Activated CD8-positive, alpha-beta T cell treated with anti-CD3 and anti-CD28 coated beads for 36 hours (primary cell): ENCODE measurements around the gene ZNF793. TPM values are rescaled to one million over a fixed set of nuclear protein-coding genes. Genes with fewer than 3 reads are reported as not detected.

Experiments
- ATAC-seq: fragments of 200-7000 bp; cut with Tn5 transposase; one replicate; pipeline ENCODE4 v1.10.0; 2021; ENCODE audit warnings: mild to moderate bottlenecking, moderate library complexity
- CTCF ChIA-PET: fragments of 350-600 bp; sonication (Branson Sonifier 250); formaldehyde crosslinking; loops from one replicate; lab custom pipeline; 2021; ENCODE audit warnings: antibody characterized with exemption; lab: Charles Lee
- POLR2A ChIA-PET: fragments of 350-600 bp; sonication (Branson Sonifier 250); formaldehyde crosslinking; loops from one replicate; lab custom pipeline; 2021; ENCODE audit warnings: antibody characterized with exemption; lab: Charles Lee
- DNase-seq: peaks from one replicate; pipeline ENCODE4 v3.0.0-alpha.2; 2020
- H3K27ac Mint-ChIP-seq: one replicate; pipeline ENCODE4 v1.8.0; 2021; ENCODE audit warnings: mild to moderate bottlenecking, mixed read lengths
- H3K27me3 Mint-ChIP-seq: one replicate; pipeline ENCODE4 v1.8.0; 2021; ENCODE audit warnings: mixed read lengths
- H3K36me3 Mint-ChIP-seq: one replicate; pipeline ENCODE4 v1.8.0; 2021; ENCODE audit warnings: low read depth, mixed read lengths
- H3K4me1 Mint-ChIP-seq: one replicate; pipeline ENCODE4 v1.8.0; 2021; ENCODE audit warnings: low read depth, mixed read lengths
- H3K4me3 Mint-ChIP-seq: one replicate; pipeline ENCODE4 v1.8.0; 2021; ENCODE audit warnings: mild to moderate bottlenecking, moderate library complexity, mixed read lengths
- H3K9me3 Mint-ChIP-seq: one replicate; pipeline ENCODE4 v1.8.0; 2021; ENCODE audit warnings: mixed read lengths
- intact Hi-C: fragments of 100-400 bp; cut with micrococcal nuclease; formaldehyde crosslinking; loops from one replicate; pipeline ENCODE4 v1.10.0; 2022
- total RNA-seq, 2 experiments: library from RNA; stranded (reverse); gene quantifications; one replicate each; pipeline ENCODE4 v1.2.3, GENCODE V29; 2021
- TF ChIP-seq, protein P1 (sequence below): fragments of 200-600 bp; IDR thresholded peaks from one replicate; pipeline ENCODE4 v1.8.0; 2022; ENCODE audit warnings: antibody characterized with exemption, mild to moderate bottlenecking

ZNF793 gene
- total RNA-seq = 1 to 10 TPM; 3.5 to 3.8 TPM

DNA sequence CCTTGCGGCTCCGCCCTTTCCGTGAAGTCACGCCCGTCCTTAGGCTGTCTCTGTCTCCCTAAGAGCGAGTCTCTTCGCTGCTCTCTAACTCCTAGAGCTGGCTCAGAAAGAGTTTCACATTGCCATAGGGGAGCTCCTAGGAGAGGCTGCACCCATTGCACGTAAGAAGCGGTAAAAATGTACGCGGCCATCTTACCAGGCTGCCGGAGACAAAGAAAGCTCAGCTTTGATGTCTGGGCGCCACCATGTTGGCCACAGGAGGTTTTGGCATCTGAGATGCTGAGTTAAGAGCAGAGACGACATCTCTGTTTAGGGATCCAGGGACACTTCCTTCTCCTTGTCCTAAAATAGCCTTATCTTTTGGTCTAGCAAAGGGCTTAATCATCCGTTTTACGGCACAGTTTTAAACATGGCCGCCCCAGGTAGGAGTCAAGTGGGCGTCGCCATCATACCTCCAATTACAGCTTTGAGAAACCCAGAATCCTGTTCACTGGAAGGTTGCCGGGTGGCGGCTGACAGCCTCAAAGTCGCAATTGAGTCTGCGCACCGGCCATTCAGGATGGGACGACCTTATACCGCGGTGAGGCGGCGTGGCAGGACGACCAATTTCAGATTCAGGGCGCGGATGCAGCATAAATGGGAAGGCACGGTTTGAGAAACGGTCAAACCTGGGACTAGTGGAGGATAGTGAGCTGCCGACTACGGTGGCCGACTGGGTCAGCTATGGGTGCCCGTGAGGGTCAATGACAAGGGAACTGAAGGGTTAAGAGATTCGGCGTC, at the start of gene ZNF793:
TSS of gene ZNF793 (plus strand) at position 553 of the 780 bp plus-strand sequence. CDS start 16,501 bp downstream, outside the sequence.
- no peak within 1 kb of the TSS for H3K27ac Mint-ChIP-seq
- POLR2A ChIA-PET = interaction anchor here (0.7 to 1.6 kb wide), 6 partner anchors 40 to 1128 kb away, joined by 3 to 8 read pairs (median 4); partner anchors contain the start of genes ZFP14, ZNF527, ZNF540 and ZNF569
- no peaks in the 10 kb centered on the region for H3K27me3 Mint-ChIP-seq
- no peak within 1 kb of the TSS for H3K4me3 Mint-ChIP-seq
- H3K36me3 Mint-ChIP-seq = peaks cover 47% of the 10 kb centered on the region
- intact Hi-C loops = no loop called here
- peaks cover 27% of the 10 kb centered on the region for H3K9me3 Mint-ChIP-seq
- DNase-seq (peak; percentile 87), ATAC-seq (peak; percentile 87)
- H3K4me1 Mint-ChIP-seq = no peaks in the 10 kb centered on the region
- TF ChIP-seq, protein P1, sequence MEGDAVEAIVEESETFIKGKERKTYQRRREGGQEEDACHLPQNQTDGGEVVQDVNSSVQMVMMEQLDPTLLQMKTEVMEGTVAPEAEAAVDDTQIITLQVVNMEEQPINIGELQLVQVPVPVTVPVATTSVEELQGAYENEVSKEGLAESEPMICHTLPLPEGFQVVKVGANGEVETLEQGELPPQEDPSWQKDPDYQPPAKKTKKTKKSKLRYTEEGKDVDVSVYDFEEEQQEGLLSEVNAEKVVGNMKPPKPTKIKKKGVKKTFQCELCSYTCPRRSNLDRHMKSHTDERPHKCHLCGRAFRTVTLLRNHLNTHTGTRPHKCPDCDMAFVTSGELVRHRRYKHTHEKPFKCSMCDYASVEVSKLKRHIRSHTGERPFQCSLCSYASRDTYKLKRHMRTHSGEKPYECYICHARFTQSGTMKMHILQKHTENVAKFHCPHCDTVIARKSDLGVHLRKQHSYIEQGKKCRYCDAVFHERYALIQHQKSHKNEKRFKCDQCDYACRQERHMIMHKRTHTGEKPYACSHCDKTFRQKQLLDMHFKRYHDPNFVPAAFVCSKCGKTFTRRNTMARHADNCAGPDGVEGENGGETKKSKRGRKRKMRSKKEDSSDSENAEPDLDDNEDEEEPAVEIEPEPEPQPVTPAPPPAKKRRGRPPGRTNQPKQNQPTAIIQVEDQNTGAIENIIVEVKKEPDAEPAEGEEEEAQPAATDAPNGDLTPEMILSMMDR = no peak
- CTCF ChIA-PET = no interaction called here

DNA sequence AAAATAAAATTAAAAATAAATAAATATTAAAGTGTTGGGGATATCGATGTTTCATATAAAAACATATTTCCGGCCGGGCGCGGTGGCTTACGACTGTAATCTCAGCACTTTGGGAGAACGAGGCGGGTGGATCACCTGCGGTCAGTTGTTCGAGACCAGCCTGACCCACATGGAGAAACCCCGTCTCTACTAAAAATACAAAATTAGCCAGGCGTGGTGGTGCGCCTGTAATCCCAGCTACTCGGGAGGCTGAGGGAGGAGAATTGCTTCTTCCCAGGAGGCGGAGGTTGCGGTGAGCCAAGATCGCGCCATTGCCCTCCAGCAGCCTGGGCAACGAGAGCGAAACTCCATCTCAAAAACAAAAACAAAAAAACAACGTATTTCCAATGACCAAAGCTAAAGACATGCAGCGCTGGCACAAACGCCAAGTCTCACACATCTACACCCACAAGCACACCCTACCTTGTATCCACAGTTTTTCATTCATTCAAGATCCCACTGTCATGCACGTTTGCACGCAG, 40.4 kb upstream of the ZNF793 start:
- peak overlapping the region; percentile 92 for H3K27ac Mint-ChIP-seq
- H3K36me3 Mint-ChIP-seq = peaks cover 34% of the 10 kb centered on the region
- DNase-seq (no peak), ATAC-seq (no peak)
- intact Hi-C loops = loop anchor here (10.0 kb wide), 2 partner anchors 152 to 318 kb away; no protein-coding TSS in a partner anchor
- ChIA-PET POLR2A (interaction anchor here (0.9 to 2.4 kb wide), 9 partner anchors 9 to 627 kb away, joined by 3 to 11 read pairs (median 4); partner anchors contain the start of genes ZNF527, ZNF540, ZNF571 and ZNF793), CTCF (no interaction called here)
- peak overlapping the region; percentile 85 for H3K4me3 Mint-ChIP-seq
- H3K9me3 Mint-ChIP-seq = peaks cover 14% of the 10 kb centered on the region
- TF ChIP-seq, protein P1 = no peak
- no peaks in the 10 kb centered on the region for H3K27me3 Mint-ChIP-seq
- peaks cover 22% of the 10 kb centered on the region for H3K4me1 Mint-ChIP-seq

DNA sequence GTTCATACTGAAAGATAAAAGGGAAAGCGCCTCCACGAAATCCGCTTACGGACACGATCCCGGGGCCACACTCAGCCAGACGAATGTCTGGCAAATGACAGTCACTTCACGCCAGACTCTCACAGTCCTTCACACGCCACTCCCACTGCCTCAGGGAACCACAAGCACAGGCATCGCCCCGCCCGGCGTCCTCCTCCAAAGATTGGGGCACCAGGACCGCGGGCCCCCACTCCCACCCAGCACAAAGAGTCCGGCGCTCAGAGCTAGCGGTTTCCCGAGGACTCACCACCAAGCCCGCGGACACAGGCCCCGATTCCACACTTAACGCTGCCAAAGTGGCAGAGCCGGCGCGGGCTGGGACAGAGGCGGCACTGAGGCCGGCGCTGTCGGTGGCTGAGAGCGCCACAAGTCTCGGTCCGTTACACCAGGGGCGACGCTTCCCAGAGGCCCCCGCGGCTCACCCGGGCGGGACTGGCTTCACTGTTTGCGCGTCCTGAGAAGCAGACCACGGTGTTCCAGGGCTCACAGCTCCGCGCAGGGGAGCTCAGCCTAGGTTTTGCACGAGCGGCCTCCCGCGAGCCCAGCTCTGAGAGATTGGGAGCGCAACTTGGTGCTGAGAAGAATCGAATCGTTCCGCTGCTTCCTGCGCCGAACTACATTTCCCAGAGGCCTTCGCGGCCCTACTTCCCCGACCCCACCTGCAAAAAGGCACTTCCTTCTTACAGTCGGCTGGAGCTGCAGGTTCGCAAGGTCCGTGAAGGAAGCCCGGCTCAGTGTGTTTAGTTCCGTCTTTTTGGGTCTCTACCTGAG, 39.7 kb upstream of the ZNF793 start, which contains the start of gene ZNF569:
TSS of gene ZNF569 (minus strand) at position 647 of the 810 bp plus-strand sequence. CDS start 22,523 bp downstream, outside the sequence.
- peaks cover 14% of the 10 kb centered on the region for H3K9me3 Mint-ChIP-seq
- no peaks in the 10 kb centered on the region for H3K27me3 Mint-ChIP-seq
- peak within 1 kb of the TSS; percentile 85 for H3K4me3 Mint-ChIP-seq
- TF ChIP-seq, protein P1 = no peak
- peak within 1 kb of the TSS; percentile 92 for H3K27ac Mint-ChIP-seq
- intact Hi-C loops = loop anchor here (10.0 kb wide), 2 partner anchors 152 to 318 kb away; no protein-coding TSS in a partner anchor
- ATAC-seq (peak; percentile 73), DNase-seq (peak; percentile 94)
- ChIA-PET POLR2A (interaction anchor here (0.6 to 2.4 kb wide), 11 partner anchors 9 to 667 kb away, joined by 3 to 11 read pairs (median 4); partner anchors contain the start of genes ZNF527, ZNF540, ZNF571 and ZNF793), CTCF (interaction anchor here (1.4 kb wide), 1 partner anchor 96 kb away, joined by 3 read pairs; the partner anchor contains the start of gene ZNF527)
- peaks cover 34% of the 10 kb centered on the region for H3K36me3 Mint-ChIP-seq
- peaks cover 22% of the 10 kb centered on the region for H3K4me1 Mint-ChIP-seq

DNA sequence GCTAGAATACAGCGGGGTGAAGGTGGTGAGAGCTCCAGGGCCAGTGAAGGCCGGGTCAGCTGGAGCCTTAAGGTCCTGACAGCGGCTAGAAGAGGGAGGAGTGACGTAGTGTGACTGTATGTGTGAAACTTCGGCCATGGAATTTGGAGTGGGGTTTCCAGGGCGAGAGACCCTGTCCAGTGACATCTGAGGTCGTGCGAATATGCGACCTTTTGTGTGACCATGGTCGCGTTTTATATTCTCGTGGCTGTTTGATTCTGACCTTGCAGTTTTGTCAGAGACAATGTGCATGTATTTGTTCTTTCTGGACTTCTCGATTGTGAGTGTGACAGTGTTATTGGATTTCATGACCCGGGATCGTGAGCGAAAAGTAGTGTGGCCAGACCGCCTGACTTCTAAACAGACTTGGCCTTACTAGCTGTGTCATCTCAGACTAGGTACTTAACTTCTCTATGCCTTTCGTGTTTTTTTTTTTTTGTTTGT, 39.1 kb upstream of the ZNF793 start:
- Mint-ChIP-seq H3K36me3 (peaks cover 34% of the 10 kb centered on the region), H3K27ac (peak overlapping the region; percentile 92), H3K9me3 (peaks cover 14% of the 10 kb centered on the region), H3K4me1 (peaks cover 22% of the 10 kb centered on the region), H3K4me3 (peak overlapping the region; percentile 85), H3K27me3 (no peaks in the 10 kb centered on the region)
- TF ChIP-seq, protein P1 = no peak
- POLR2A ChIA-PET = interaction anchor here (0.6 to 2.4 kb wide), 6 partner anchors 13 to 667 kb away, joined by 3 to 11 read pairs (median 6); partner anchors contain the start of genes ZNF527 and ZNF793
- CTCF ChIA-PET = interaction anchor here (1.4 kb wide), 1 partner anchor 97 kb away, joined by 3 read pairs; the partner anchor contains the start of gene ZNF527
- intact Hi-C loops = loop anchor here (10.0 kb wide), 2 partner anchors 153 to 317 kb away; no protein-coding TSS in a partner anchor
- DNase-seq = no peak
- no peak for ATAC-seq
